ENCODE data around the gene NTN1. TPM values are rescaled to one million over a fixed set of nuclear protein-coding genes. Genes with fewer than 3 reads are reported as not detected.

Gene NTN1
- total and polyA plus RNA-seq, 2 donors from 2014 or later, result 1.8 TPM

- Histone ChIP-seq H3K9ac (ENCODE audit: low read length in 3 of 3) (no peak overlapping the region), H3K4me3 (ENCODE audit: low read length in 3 of 3) (no peak overlapping the region), H3K9me3 (ENCODE audit: control insufficient read depth in 2 of 3, insufficient read depth in 1 of 3, low read length in 3 of 3) (peaks cover 0 to 3% (median 0%) of the 10 kb centered on the region in 3 donors), H3K36me3 (ENCODE audit: control insufficient read depth in 2 of 3, insufficient read depth in 3 of 3, low read length in 3 of 3) (no peaks in the 10 kb centered on the region), H3K27ac (ENCODE audit: low read depth in 2 of 2, low read length in 2 of 2) (no peak overlapping the region), H3K4me1 (ENCODE audit: control insufficient read depth in 2 of 3, insufficient read depth in 2 of 3, low read depth in 1 of 3, low read length in 3 of 3) (no peaks in the 10 kb centered on the region), H3K27me3 (ENCODE audit: control insufficient read depth, insufficient read depth, low read length) (no peaks in the 10 kb centered on the region)
- intact Hi-C loops (cut with DNase I), result no loop called here
- FAIRE-seq (no peak), DNase-seq (peak in 1 of 5 donors; percentile 22)
- TF ChIP-seq, protein P1, sequence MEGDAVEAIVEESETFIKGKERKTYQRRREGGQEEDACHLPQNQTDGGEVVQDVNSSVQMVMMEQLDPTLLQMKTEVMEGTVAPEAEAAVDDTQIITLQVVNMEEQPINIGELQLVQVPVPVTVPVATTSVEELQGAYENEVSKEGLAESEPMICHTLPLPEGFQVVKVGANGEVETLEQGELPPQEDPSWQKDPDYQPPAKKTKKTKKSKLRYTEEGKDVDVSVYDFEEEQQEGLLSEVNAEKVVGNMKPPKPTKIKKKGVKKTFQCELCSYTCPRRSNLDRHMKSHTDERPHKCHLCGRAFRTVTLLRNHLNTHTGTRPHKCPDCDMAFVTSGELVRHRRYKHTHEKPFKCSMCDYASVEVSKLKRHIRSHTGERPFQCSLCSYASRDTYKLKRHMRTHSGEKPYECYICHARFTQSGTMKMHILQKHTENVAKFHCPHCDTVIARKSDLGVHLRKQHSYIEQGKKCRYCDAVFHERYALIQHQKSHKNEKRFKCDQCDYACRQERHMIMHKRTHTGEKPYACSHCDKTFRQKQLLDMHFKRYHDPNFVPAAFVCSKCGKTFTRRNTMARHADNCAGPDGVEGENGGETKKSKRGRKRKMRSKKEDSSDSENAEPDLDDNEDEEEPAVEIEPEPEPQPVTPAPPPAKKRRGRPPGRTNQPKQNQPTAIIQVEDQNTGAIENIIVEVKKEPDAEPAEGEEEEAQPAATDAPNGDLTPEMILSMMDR (IDR thresholded peaks at IDR 0.05; ENCODE audit: borderline replicate concordance, extremely low read depth, insufficient read depth), result no peak
Observed at GRCh38 chr17:9175700-9176467, 154.6 kb downstream of the NTN1 start.

- Histone ChIP-seq H3K9ac (ENCODE audit: low read length in 3 of 3) (no peak overlapping the region), H3K36me3 (ENCODE audit: control insufficient read depth in 2 of 3, insufficient read depth in 3 of 3, low read length in 3 of 3) (no peaks in the 10 kb centered on the region), H3K4me3 (ENCODE audit: low read length in 3 of 3) (no peak overlapping the region), H3K9me3 (ENCODE audit: control insufficient read depth in 2 of 3, insufficient read depth in 1 of 3, low read length in 3 of 3) (peaks cover 0 to 3% (median 0%) of the 10 kb centered on the region in 3 donors), H3K27ac (ENCODE audit: low read depth in 2 of 2, low read length in 2 of 2) (no peak overlapping the region), H3K27me3 (ENCODE audit: control insufficient read depth, insufficient read depth, low read length) (no peaks in the 10 kb centered on the region), H3K4me1 (ENCODE audit: control insufficient read depth in 2 of 3, insufficient read depth in 2 of 3, low read depth in 1 of 3, low read length in 3 of 3) (no peaks in the 10 kb centered on the region)
- TF ChIP-seq, protein P1 (IDR thresholded peaks at IDR 0.05; ENCODE audit: borderline replicate concordance, extremely low read depth, insufficient read depth), result no peak
- FAIRE-seq (no peak), DNase-seq (peak in 1 of 5 donors; percentile 29)
- intact Hi-C loops (cut with DNase I), result no loop called here
Observed at GRCh38 chr17:9177212-9177611, 155.9 kb downstream of the NTN1 start.

DNA sequence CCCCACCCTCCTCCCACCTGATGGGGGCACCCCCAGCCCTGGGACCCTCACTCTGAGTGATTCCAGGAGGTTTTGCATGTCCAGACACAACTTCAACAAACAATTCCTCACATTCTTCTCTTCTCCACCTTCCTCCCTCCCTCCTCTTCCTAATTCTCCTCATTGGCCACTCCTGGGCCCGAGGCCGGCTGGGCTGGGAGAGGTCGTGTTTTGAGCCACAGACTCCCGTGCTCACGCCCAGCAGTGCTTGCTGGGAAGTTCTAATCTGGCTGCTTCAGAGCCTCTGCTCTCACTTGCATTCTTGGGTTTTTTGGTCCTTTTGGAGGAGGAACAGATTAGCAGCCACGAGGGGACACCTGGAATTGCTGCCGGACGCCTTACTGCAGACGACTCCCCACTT lies 157.0 kb downstream of the NTN1 start:
- FAIRE-seq, result no peak
- TF ChIP-seq, protein P1 (IDR thresholded peaks at IDR 0.05; ENCODE audit: borderline replicate concordance, extremely low read depth, insufficient read depth), result no peak
- H3K4me1 ChIP-seq (ENCODE audit: control insufficient read depth in 2 of 3, insufficient read depth in 2 of 3, low read depth in 1 of 3, low read length in 3 of 3), result no peaks in the 10 kb centered on the region

More for the DNA sequence above, 157.0 kb downstream of the NTN1 start:
- DNase-seq, result no peak
- no peaks in the 10 kb centered on the region for H3K27me3 ChIP-seq (ENCODE audit: control insufficient read depth, insufficient read depth, low read length)
- intact Hi-C loops (cut with DNase I), result no loop called here
- H3K9ac ChIP-seq (ENCODE audit: low read length in 3 of 3), result no peak overlapping the region
- H3K4me3 ChIP-seq (ENCODE audit: low read length in 3 of 3), result no peak overlapping the region
- peaks cover 0 to 3% (median 0%) of the 10 kb centered on the region in 3 donors for H3K9me3 ChIP-seq (ENCODE audit: control insufficient read depth in 2 of 3, insufficient read depth in 1 of 3, low read length in 3 of 3)
- no peak overlapping the region for H3K27ac ChIP-seq (ENCODE audit: low read depth in 2 of 2, low read length in 2 of 2)
- H3K36me3 ChIP-seq (ENCODE audit: control insufficient read depth in 2 of 3, insufficient read depth in 3 of 3, low read length in 3 of 3), result no peaks in the 10 kb centered on the region
